Measurements from ENCODE around the gene HNF1A. TPM values are rescaled to one million over a fixed set of nuclear protein-coding genes. Genes with fewer than 3 reads are reported as not detected.

HNF1A gene
- total and polyA plus RNA-seq, 9 of the 15 experiments (the other 6 are each of a cell fraction or from before 2014, with no cell fraction given), result not detected

- TF ChIP-seq POU5F1 (IDR thresholded peaks at IDR 0.05; ENCODE audit: borderline replicate concordance, low read depth, low read length, partially characterized antibody), result no peak
- no peak for TF ChIP-seq BCOR (IDR thresholded peaks at IDR 0.05)
- peak; percentile 69; the same call in 1 of the 2 replicates for TF ChIP-seq ELF4 (CRISPR knock-in tag; IDR thresholded peaks at IDR 0.05)
- peak; percentile 81 for TF ChIP-seq ZNF41 (CRISPR knock-in tag; conservative IDR thresholded peaks at IDR 0.05)
- no peak for TF ChIP-seq CEBPZ (IDR thresholded peaks at IDR 0.05; ENCODE audit: borderline replicate concordance, low read depth, low read length)
- TF ChIP-seq IRF1 (CRISPR knock-in tag; IDR thresholded peaks at IDR 0.05; ENCODE audit: borderline replicate concordance), result no peak
- no peak for TF ChIP-seq ARNT (IDR thresholded peaks at IDR 0.05)
- TF ChIP-seq ZFP36 (IDR thresholded peaks at IDR 0.05; ENCODE audit: low read depth, low read length, partially characterized antibody), result peak; percentile 59
- peak; percentile 88 for TF ChIP-seq SMAD3 (CRISPR knock-in tag; conservative IDR thresholded peaks at IDR 0.05)
- TF ChIP-seq E4F1 (CRISPR knock-in tag; IDR thresholded peaks at IDR 0.05; ENCODE audit: borderline replicate concordance), result no peak
- no peak for TF ChIP-seq ZNF133 (CRISPR knock-in tag; IDR thresholded peaks at IDR 0.05)
- no peak for TF ChIP-seq ETS2 (tag; IDR thresholded peaks at IDR 0.05; ENCODE audit: borderline replicate concordance, poor library complexity, severe bottlenecking)
- peak in 2 of 3 experiments; percentile 69 to 84 for TF ChIP-seq YY1 (IDR thresholded peaks at IDR 0.05; ENCODE audit: borderline replicate concordance in 1 of 3, control insufficient read depth in 1 of 3, extremely low read depth in 1 of 3, insufficient read depth in 3 of 3, insufficient read length in 1 of 3, insufficient replicate concordance in 2 of 3, low read depth in 1 of 3, low read length in 2 of 3)
- no peak for TF ChIP-seq CAMTA2 (CRISPR knock-in tag; conservative IDR thresholded peaks at IDR 0.05)
- no peak for TF ChIP-seq NFIX (CRISPR knock-in tag; IDR thresholded peaks at IDR 0.05; ENCODE audit: low read depth)
- TF ChIP-seq ETV5 (CRISPR knock-in tag; IDR thresholded peaks at IDR 0.05; ENCODE audit: low read depth), result no peak
- peak; percentile 64 for TF ChIP-seq NFE2 (IDR thresholded peaks at IDR 0.05; ENCODE audit: low read depth)
- TF ChIP-seq OTX1 (CRISPR knock-in tag; IDR thresholded peaks at IDR 0.05), result no peak
Observed at GRCh38 chr12:121017966-121018491, 39.7 kb downstream of the HNF1A start (continued).

Measured in K562 (cell line).